ENCODE measurements around the gene ZNF296. TPM values are rescaled to one million over a fixed set of nuclear protein-coding genes. Genes with fewer than 3 reads are reported as not detected.
A peak's percentile ranks its signal among the peaks of the same experiment; 100 is the strongest.

The ZNF296 gene
- total RNA-seq, 1 experiment from 2014 or later = 13.8 TPM

DNA sequence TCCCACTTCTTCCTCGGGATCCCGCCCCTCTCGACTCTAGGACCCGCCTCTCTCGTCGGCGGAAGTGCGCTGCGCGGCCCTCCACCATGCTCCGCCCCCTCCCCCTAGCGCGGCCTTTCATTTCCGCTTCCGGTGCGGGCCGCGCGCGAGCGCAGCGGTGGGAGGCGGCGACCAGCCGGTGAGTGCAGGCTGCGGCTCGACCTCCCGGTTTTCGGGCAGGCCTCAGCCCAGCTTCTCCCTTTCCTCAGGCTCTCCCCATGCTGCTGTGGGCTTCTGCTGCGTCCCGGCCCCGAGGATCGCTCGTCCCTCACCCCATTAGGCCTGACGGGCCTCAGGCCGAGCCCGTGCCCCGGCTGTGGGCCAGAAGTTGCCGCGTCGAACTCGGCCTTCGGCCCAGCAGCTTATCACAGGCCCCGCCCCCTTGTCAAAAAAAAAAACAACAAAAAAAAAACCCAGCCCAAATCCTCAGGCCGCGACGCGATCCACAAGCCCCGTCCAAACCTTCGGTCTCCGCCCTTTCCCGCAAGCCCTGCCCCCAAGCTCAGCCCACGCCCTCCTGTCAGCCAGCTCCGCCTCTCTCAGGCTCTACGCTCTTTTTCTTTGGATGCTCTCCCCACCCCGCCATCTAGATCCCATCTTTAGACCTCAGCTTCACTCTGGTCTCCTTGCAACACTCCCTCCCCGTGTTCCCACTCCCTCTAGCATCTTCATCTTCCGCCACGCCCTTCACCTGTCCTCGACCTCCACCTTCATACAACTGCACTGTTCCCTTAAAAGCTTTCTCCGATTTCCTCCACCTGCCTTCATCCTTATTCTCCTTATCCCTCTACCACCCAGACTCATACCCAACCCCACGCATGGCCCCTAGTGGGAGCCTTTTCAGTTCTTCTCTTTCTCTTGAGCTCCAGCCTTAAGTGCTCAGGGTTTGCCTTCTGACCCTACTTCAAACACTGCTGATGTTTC is 37.1 kb downstream of the ZNF296 start, which contains the start of gene CLASRP (continued):
- TF ChIP-seq E2F1 (CRISPR knock-in tag; IDR thresholded peaks at IDR 0.05) (no peak), GABPB1 (CRISPR knock-in tag; IDR thresholded peaks at IDR 0.05) (peak; percentile 79), ZNF219 (CRISPR knock-in tag; IDR thresholded peaks at IDR 0.05; ENCODE audit: borderline replicate concordance) (no peak), USF2 (CRISPR knock-in tag; IDR thresholded peaks at IDR 0.05) (no peak), ZBTB43 (CRISPR knock-in tag; IDR thresholded peaks at IDR 0.05) (no peak), TCF7 (CRISPR knock-in tag; IDR thresholded peaks at IDR 0.05; ENCODE audit: low read depth) (no peak), EMX1 (CRISPR knock-in tag; IDR thresholded peaks at IDR 0.05) (no peak), KAT7 (CRISPR knock-in tag; IDR thresholded peaks at IDR 0.05; ENCODE audit: borderline replicate concordance) (0 out of 2 replicates have a peak, but pooled peaks have one; percentile 65), ZNF121 (CRISPR knock-in tag; IDR thresholded peaks at IDR 0.05) (peak; percentile 23; the same call in 1 of the 2 replicates), FOXK1 (CRISPR knock-in tag; IDR thresholded peaks at IDR 0.05) (peak; percentile 72), ZNF138 (CRISPR knock-in tag; conservative IDR thresholded peaks at IDR 0.05) (no peak), TP53 (CRISPR knock-in tag; IDR thresholded peaks at IDR 0.05) (no peak), NFYB (CRISPR knock-in tag; conservative IDR thresholded peaks at IDR 0.05; ENCODE audit: low read depth) (no peak; the same call in 1 of the 2 replicates), ZNF423 (CRISPR knock-in tag; IDR thresholded peaks at IDR 0.05) (no peak), ESRRA (CRISPR knock-in tag; IDR thresholded peaks at IDR 0.05; ENCODE audit: borderline replicate concordance) (no peak), SP1 (CRISPR knock-in tag; conservative IDR thresholded peaks at IDR 0.05) (peak; percentile 86), OVOL2 (CRISPR knock-in tag; IDR thresholded peaks at IDR 0.05; ENCODE audit: borderline replicate concordance) (no peak), ZNF263 (CRISPR knock-in tag; IDR thresholded peaks at IDR 0.05; ENCODE audit: low read depth) (no peak), NFE2L1 (CRISPR knock-in tag; IDR thresholded peaks at IDR 0.05) (no peak), SMAD4 (CRISPR knock-in tag; IDR thresholded peaks at IDR 0.05) (no peak), NR1H2 (CRISPR knock-in tag; IDR thresholded peaks at IDR 0.05) (no peak)
- TF ChIP-seq, protein P1, sequence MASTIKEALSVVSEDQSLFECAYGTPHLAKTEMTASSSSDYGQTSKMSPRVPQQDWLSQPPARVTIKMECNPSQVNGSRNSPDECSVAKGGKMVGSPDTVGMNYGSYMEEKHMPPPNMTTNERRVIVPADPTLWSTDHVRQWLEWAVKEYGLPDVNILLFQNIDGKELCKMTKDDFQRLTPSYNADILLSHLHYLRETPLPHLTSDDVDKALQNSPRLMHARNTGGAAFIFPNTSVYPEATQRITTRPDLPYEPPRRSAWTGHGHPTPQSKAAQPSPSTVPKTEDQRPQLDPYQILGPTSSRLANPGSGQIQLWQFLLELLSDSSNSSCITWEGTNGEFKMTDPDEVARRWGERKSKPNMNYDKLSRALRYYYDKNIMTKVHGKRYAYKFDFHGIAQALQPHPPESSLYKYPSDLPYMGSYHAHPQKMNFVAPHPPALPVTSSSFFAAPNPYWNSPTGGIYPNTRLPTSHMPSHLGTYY (CRISPR knock-in tag; IDR thresholded peaks at IDR 0.05) = no peak
- TF ChIP-seq, protein P2, sequence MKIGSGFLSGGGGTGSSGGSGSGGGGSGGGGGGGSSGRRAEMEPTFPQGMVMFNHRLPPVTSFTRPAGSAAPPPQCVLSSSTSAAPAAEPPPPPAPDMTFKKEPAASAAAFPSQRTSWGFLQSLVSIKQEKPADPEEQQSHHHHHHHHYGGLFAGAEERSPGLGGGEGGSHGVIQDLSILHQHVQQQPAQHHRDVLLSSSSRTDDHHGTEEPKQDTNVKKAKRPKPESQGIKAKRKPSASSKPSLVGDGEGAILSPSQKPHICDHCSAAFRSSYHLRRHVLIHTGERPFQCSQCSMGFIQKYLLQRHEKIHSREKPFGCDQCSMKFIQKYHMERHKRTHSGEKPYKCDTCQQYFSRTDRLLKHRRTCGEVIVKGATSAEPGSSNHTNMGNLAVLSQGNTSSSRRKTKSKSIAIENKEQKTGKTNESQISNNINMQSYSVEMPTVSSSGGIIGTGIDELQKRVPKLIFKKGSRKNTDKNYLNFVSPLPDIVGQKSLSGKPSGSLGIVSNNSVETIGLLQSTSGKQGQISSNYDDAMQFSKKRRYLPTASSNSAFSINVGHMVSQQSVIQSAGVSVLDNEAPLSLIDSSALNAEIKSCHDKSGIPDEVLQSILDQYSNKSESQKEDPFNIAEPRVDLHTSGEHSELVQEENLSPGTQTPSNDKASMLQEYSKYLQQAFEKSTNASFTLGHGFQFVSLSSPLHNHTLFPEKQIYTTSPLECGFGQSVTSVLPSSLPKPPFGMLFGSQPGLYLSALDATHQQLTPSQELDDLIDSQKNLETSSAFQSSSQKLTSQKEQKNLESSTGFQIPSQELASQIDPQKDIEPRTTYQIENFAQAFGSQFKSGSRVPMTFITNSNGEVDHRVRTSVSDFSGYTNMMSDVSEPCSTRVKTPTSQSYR (CRISPR knock-in tag; IDR thresholded peaks at IDR 0.05) = no peak
- TF ChIP-seq, protein P3, sequence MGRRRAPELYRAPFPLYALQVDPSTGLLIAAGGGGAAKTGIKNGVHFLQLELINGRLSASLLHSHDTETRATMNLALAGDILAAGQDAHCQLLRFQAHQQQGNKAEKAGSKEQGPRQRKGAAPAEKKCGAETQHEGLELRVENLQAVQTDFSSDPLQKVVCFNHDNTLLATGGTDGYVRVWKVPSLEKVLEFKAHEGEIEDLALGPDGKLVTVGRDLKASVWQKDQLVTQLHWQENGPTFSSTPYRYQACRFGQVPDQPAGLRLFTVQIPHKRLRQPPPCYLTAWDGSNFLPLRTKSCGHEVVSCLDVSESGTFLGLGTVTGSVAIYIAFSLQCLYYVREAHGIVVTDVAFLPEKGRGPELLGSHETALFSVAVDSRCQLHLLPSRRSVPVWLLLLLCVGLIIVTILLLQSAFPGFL (CRISPR knock-in tag; IDR thresholded peaks at IDR 0.05; ENCODE audit: borderline replicate concordance) = no peak
- TF ChIP-seq, protein P4, sequence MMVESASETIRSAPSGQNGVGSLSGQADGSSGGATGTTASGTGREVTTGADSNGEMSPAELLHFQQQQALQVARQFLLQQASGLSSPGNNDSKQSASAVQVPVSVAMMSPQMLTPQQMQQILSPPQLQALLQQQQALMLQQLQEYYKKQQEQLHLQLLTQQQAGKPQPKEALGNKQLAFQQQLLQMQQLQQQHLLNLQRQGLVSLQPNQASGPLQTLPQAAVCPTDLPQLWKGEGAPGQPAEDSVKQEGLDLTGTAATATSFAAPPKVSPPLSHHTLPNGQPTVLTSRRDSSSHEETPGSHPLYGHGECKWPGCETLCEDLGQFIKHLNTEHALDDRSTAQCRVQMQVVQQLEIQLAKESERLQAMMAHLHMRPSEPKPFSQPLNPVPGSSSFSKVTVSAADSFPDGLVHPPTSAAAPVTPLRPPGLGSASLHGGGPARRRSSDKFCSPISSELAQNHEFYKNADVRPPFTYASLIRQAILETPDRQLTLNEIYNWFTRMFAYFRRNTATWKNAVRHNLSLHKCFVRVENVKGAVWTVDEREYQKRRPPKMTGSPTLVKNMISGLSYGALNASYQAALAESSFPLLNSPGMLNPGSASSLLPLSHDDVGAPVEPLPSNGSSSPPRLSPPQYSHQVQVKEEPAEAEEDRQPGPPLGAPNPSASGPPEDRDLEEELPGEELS (CRISPR knock-in tag; IDR thresholded peaks at IDR 0.05) = peak; percentile 56; the same call in 1 of the 2 replicates
- TF ChIP-seq, protein P5, sequence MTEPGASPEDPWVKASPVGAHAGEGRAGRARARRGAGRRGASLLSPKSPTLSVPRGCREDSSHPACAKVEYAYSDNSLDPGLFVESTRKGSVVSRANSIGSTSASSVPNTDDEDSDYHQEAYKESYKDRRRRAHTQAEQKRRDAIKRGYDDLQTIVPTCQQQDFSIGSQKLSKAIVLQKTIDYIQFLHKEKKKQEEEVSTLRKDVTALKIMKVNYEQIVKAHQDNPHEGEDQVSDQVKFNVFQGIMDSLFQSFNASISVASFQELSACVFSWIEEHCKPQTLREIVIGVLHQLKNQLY (CRISPR knock-in tag; IDR thresholded peaks at IDR 0.05) = no peak
- TF ChIP-seq, protein P6, sequence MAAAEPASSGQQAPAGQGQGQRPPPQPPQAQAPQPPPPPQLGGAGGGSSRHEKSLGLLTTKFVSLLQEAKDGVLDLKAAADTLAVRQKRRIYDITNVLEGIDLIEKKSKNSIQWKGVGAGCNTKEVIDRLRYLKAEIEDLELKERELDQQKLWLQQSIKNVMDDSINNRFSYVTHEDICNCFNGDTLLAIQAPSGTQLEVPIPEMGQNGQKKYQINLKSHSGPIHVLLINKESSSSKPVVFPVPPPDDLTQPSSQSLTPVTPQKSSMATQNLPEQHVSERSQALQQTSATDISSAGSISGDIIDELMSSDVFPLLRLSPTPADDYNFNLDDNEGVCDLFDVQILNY (CRISPR knock-in tag; IDR thresholded peaks at IDR 0.05) = no peak
